ENCODE measurements around the gene TCF19.

TCF19 gene

GRCh38 chr6:31128093-31128676 lies 30.2 kb upstream of the TCF19 start:
- DNase-seq (ENCODE audit: low read depth, low spot score): peak; percentile 84

GRCh38 chr6:31129130-31129529 lies 29.3 kb upstream of the TCF19 start:
- DNase-seq (ENCODE audit: low read depth, low spot score): no peak

- DNase-seq (ENCODE audit: low read depth, low spot score): no peak
These were observed 27.6 kb upstream of the TCF19 start for GRCh38 chr6:31130751-31131150.

GRCh38 chr6:31131595-31131994 lies 26.8 kb upstream of the TCF19 start:
- peak; percentile 30 for DNase-seq (ENCODE audit: low read depth, low spot score)

- no peak for DNase-seq (ENCODE audit: low read depth, low spot score)
These were observed 25.6 kb upstream of the TCF19 start for GRCh38 chr6:31132806-31133205.

GRCh38 chr6:31135710-31136109 lies 22.7 kb upstream of the TCF19 start:
- DNase-seq (ENCODE audit: low read depth, low spot score): no peak

- DNase-seq (ENCODE audit: low read depth, low spot score): no peak
These were observed 19.4 kb upstream of the TCF19 start, which contains the start of gene PSORS1C2 for GRCh38 chr6:31138982-31139381. Gene PSORS1C2, minus strand, starts transcription at chr6:31139066. Its CDS starts 40 bp downstream, at chr6:31139026.

GRCh38 chr6:31139599-31139998 lies 18.8 kb upstream of the TCF19 start:
- peak; percentile 83 for DNase-seq (ENCODE audit: low read depth, low spot score)

- DNase-seq (ENCODE audit: low read depth, low spot score): no peak
These were observed 17.7 kb upstream of the TCF19 start for GRCh38 chr6:31140643-31141042.

- peak; percentile 86 for DNase-seq (ENCODE audit: low read depth, low spot score)
These were observed 16.0 kb upstream of the TCF19 start for GRCh38 chr6:31142361-31142761.

- peak; percentile 90 for DNase-seq (ENCODE audit: low read depth, low spot score)
These were observed 15.2 kb upstream of the TCF19 start for GRCh38 chr6:31143148-31143547.

GRCh38 chr6:31144296-31144969 lies 14.0 kb upstream of the TCF19 start:
- no peak for DNase-seq (ENCODE audit: low read depth, low spot score)

- DNase-seq (ENCODE audit: low read depth, low spot score): no peak
These were observed 13.4 kb upstream of the TCF19 start for GRCh38 chr6:31144970-31145340.

- DNase-seq (ENCODE audit: low read depth, low spot score): no peak
These were observed 13.0 kb upstream of the TCF19 start for GRCh38 chr6:31145386-31145785.

- DNase-seq (ENCODE audit: low read depth, low spot score): no peak
These were observed 8.5 kb upstream of the TCF19 start for GRCh38 chr6:31149827-31150447.

- no peak for DNase-seq (ENCODE audit: low read depth, low spot score)
These were observed 5.6 kb upstream of the TCF19 start for GRCh38 chr6:31152781-31153180.

- no peak for DNase-seq (ENCODE audit: low read depth, low spot score)
These were observed 4.0 kb upstream of the TCF19 start for GRCh38 chr6:31154436-31154835.

GRCh38 chr6:31156641-31157040 lies 1.7 kb upstream of the TCF19 start:
- DNase-seq (ENCODE audit: low read depth, low spot score): peak; percentile 51

GRCh38 chr6:31157513-31158139 lies 763 bp upstream of the TCF19 start, which contains the start of gene CCHCR1:
Gene CCHCR1, minus strand, starts transcription at chr6:31157802. Its CDS starts 202 bp downstream, at chr6:31157600.
- DNase-seq (ENCODE audit: low read depth, low spot score): peak; percentile 42

GRCh38 chr6:31158863-31159855 lies 770 bp downstream of the TCF19 start:
- DNase-seq (ENCODE audit: low read depth, low spot score): peak; percentile 64
